Activated CD8-positive, alpha-beta T cell treated with anti-CD3 and anti-CD28 coated beads for 36 hours (primary cell): ENCODE results near the gene SP8. TPM values are rescaled to one million over a fixed set of nuclear protein-coding genes. Genes with fewer than 3 reads are reported as not detected.

Source experiments
- ATAC-seq: fragments of 200-7000 bp; cut with Tn5 transposase; one replicate; pipeline ENCODE4 v1.10.0; 2021; ENCODE audit warnings: mild to moderate bottlenecking, moderate library complexity
- CTCF ChIA-PET: fragments of 350-600 bp; sonication (Branson Sonifier 250); formaldehyde crosslinking; loops from one replicate; lab custom pipeline; 2021; ENCODE audit warnings: antibody characterized with exemption; lab: Charles Lee
- POLR2A ChIA-PET: fragments of 350-600 bp; sonication (Branson Sonifier 250); formaldehyde crosslinking; loops from one replicate; lab custom pipeline; 2021; ENCODE audit warnings: antibody characterized with exemption; lab: Charles Lee
- DNase-seq: peaks from one replicate; pipeline ENCODE4 v3.0.0-alpha.2; 2020
- H3K27ac Mint-ChIP-seq: one replicate; pipeline ENCODE4 v1.8.0; 2021; ENCODE audit warnings: mild to moderate bottlenecking, mixed read lengths
- H3K27me3 Mint-ChIP-seq: one replicate; pipeline ENCODE4 v1.8.0; 2021; ENCODE audit warnings: mixed read lengths
- H3K36me3 Mint-ChIP-seq: one replicate; pipeline ENCODE4 v1.8.0; 2021; ENCODE audit warnings: low read depth, mixed read lengths
- H3K4me1 Mint-ChIP-seq: one replicate; pipeline ENCODE4 v1.8.0; 2021; ENCODE audit warnings: low read depth, mixed read lengths
- H3K4me3 Mint-ChIP-seq: one replicate; pipeline ENCODE4 v1.8.0; 2021; ENCODE audit warnings: mild to moderate bottlenecking, moderate library complexity, mixed read lengths
- H3K9me3 Mint-ChIP-seq: one replicate; pipeline ENCODE4 v1.8.0; 2021; ENCODE audit warnings: mixed read lengths
- CTCF ChIP-seq: fragments of 200-600 bp; IDR thresholded peaks from one replicate; pipeline ENCODE4 v1.8.0; 2022; ENCODE audit warnings: antibody characterized with exemption, mild to moderate bottlenecking
- intact Hi-C: fragments of 100-400 bp; cut with micrococcal nuclease; formaldehyde crosslinking; loops from one replicate; pipeline ENCODE4 v1.10.0; 2022
- total RNA-seq, 2 experiments: library from RNA; stranded (reverse); gene quantifications; one replicate each; pipeline ENCODE4 v1.2.3, GENCODE V29; 2021

Gene SP8
- total RNA-seq, 2 experiments from 2014 or later: not detected

GRCh38 chr7:20735346-20736065, 51.2 kb downstream of the SP8 start:
- ATAC-seq: no peak
- no peaks in the 10 kb centered on the region for H3K27me3 Mint-ChIP-seq
- ChIA-PET POLR2A (interaction anchor here (0.7 kb wide), 1 partner anchor 84 kb away, joined by 3 read pairs; no protein-coding TSS in a partner anchor), CTCF (no interaction called here)
- no peak overlapping the region for H3K27ac Mint-ChIP-seq
- H3K9me3 Mint-ChIP-seq: no peaks in the 10 kb centered on the region
- no peak for TF ChIP-seq CTCF
- no peak overlapping the region for H3K4me3 Mint-ChIP-seq
- no peaks in the 10 kb centered on the region for H3K36me3 Mint-ChIP-seq
- intact Hi-C loops: no loop called here
- DNase-seq: no peak
- no peaks in the 10 kb centered on the region for H3K4me1 Mint-ChIP-seq

Other genes with a start within 250 kb of the SP8 start
- not detected for gene ABCB5, start 171.2 kb downstream of the SP8 start, total RNA-seq